ENCODE measurements around the gene CTSO.

Gene CTSO

GRCh38 chr4:155978810-155979209 lies 25.1 kb upstream of the CTSO start:
- no peak for TF ChIP-seq CTCF (IDR thresholded peaks at IDR 0.05; ENCODE audit: insufficient read depth, low read depth, low read length, missing control alignments)
- DNase-seq (ENCODE audit: low read depth), result no peak
- H3K4me3 ChIP-seq (ENCODE audit: low read length), result no peak overlapping the region

GRCh38 chr4:155975511-155975910 lies 21.8 kb upstream of the CTSO start:
- TF ChIP-seq CTCF (IDR thresholded peaks at IDR 0.05; ENCODE audit: insufficient read depth, low read depth, low read length, missing control alignments), result no peak
- no peak for DNase-seq (ENCODE audit: low read depth)
- H3K4me3 ChIP-seq (ENCODE audit: low read length), result no peak overlapping the region

- TF ChIP-seq CTCF (IDR thresholded peaks at IDR 0.05; ENCODE audit: insufficient read depth, low read depth, low read length, missing control alignments), result no peak
- DNase-seq (ENCODE audit: low read depth), result no peak
- H3K4me3 ChIP-seq (ENCODE audit: low read length), result no peak overlapping the region
Measured at GRCh38 chr4:155974996-155975395, 21.3 kb upstream of the CTSO start.

GRCh38 chr4:155974476-155974749 lies 20.7 kb upstream of the CTSO start:
- H3K4me3 ChIP-seq (ENCODE audit: low read length), result no peak overlapping the region
- no peak for TF ChIP-seq CTCF (IDR thresholded peaks at IDR 0.05; ENCODE audit: insufficient read depth, low read depth, low read length, missing control alignments)
- no peak for DNase-seq (ENCODE audit: low read depth)

- DNase-seq (ENCODE audit: low read depth), result no peak
- no peak overlapping the region for H3K4me3 ChIP-seq (ENCODE audit: low read length)
- no peak for TF ChIP-seq CTCF (IDR thresholded peaks at IDR 0.05; ENCODE audit: insufficient read depth, low read depth, low read length, missing control alignments)
Measured at GRCh38 chr4:155973639-155974475, 20.2 kb upstream of the CTSO start.

- peak; percentile 38 for TF ChIP-seq CTCF (IDR thresholded peaks at IDR 0.05; ENCODE audit: insufficient read depth, low read depth, low read length, missing control alignments)
- DNase-seq (ENCODE audit: low read depth), result no peak
- no peak overlapping the region for H3K4me3 ChIP-seq (ENCODE audit: low read length)
Measured at GRCh38 chr4:155972098-155972497, 18.4 kb upstream of the CTSO start.
